ENCODE data around the gene SEC14L1.

GRCh38 chr17:77222356-77222755 lies 81.6 kb downstream of the SEC14L1 start:
- TF ChIP-seq CTCF (IDR thresholded peaks at IDR 0.05) (no peak), ATF1 (CRISPR knock-in tag; IDR thresholded peaks at IDR 0.05) (no peak), ZNF121 (CRISPR knock-in tag; IDR thresholded peaks at IDR 0.05) (no peak), FOXP4 (CRISPR knock-in tag; IDR thresholded peaks at IDR 0.05) (no peak), ZSCAN18 (CRISPR knock-in tag; IDR thresholded peaks at IDR 0.05) (no peak)

All from WTC11 (cell line).